Transverse colon (tissue), 4 donors: ENCODE measurements around the gene CCDC68.

ENCODE experiments used
- CTCF ChIP-seq, 5 experiments: fragments of 200-600 bp in 3 of 5; fragments of 450-650 bp in 2 of 5; sonication (generic) in 3 of 5; IDR thresholded peaks; 1 replicate in 2 of 5; 2 replicates in 3 of 5; pipeline ENCODE4 v1.5.1; 2016 to 2017; ENCODE audit warnings: antibody characterized with exemption in 5 of 5, inconsistent platforms in 3 of 5, mild to moderate bottlenecking in 2 of 5, moderate library complexity in 1 of 5
- POLR2A ChIP-seq: fragments of 450-650 bp; IDR thresholded peaks from one replicate; pipeline ENCODE4 v1.6.1; 2016; ENCODE audit warnings: antibody characterized with exemption, mild to moderate bottlenecking, moderate library complexity
- POLR2AphosphoS5 ChIP-seq, 3 donors: sonication (generic); formaldehyde crosslinking; IDR thresholded peaks; one replicate each; pipeline ENCODE4 v1.6.1; 2016; ENCODE audit warnings: antibody characterized with exemption in 3 of 3

DNA sequence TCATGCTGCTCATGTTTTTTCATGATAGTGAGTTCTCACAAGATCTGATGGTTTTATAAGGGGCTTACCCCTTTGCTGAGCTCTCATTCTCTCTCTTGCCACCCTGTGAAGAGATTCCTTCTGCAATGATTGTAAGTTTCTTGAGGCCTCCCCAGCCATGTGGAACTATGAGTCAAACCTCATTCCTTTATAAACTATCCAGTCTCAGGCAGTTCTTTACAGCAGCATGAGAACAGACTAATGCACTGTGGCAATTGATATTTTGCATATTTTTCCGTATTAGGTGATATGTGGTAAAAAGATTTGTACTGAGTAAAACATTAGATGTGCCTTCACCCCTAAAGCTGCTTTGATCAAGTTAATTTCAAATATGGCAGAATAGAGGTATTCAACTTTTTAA, 82.2 kb downstream of the CCDC68 start:
- TF ChIP-seq POLR2A (no peak), POLR2AphosphoS5 (IDR thresholded peaks at IDR 0.05) (no peak), CTCF (IDR thresholded peaks at IDR 0.05) (no peak)
